ENCODE results near the gene SH3RF3.

SH3RF3 gene

GRCh38 chr2:109200616-109201464 lies 71.8 kb downstream of the SH3RF3 start:
- Histone ChIP-seq H2AK5ac (ENCODE audit: low read length) (no peak overlapping the region), H3K4me2 (ENCODE audit: low read length) (no peak overlapping the region), H4K8ac (ENCODE audit: low read depth, low read length) (no peak overlapping the region), H2BK120ac (ENCODE audit: low read depth, low read length) (no peak overlapping the region), H3K9ac (ENCODE audit: low read length) (no peak overlapping the region), H3K18ac (ENCODE audit: low read length) (no peak overlapping the region), H3K56ac (ENCODE audit: low read length) (no peak overlapping the region), H3K4me3 (ENCODE audit: low read length) (no peak overlapping the region), H3K79me2 (ENCODE audit: control insufficient read depth, insufficient read depth, low read length) (no peaks in the 10 kb centered on the region), H2BK5ac (ENCODE audit: low read length) (no peak overlapping the region), H3K27me3 (ENCODE audit: insufficient read depth, low read length, poor library complexity) (no peaks in the 10 kb centered on the region), H3K4me1 (ENCODE audit: control insufficient read depth, low read depth, low read length) (peaks cover 9% of the 10 kb centered on the region), H2BK15ac (replicated peaks; ENCODE audit: low read depth) (no peak overlapping the region), H3K36me3 (ENCODE audit: control insufficient read depth, insufficient read depth, low read length) (no peaks in the 10 kb centered on the region), H3K79me1 (ENCODE audit: low read length) (no peaks in the 10 kb centered on the region), H3K27ac (ENCODE audit: low read depth, low read length) (no peak overlapping the region), H3K4ac (ENCODE audit: low read depth, low read length) (no peak overlapping the region), H3K23ac (ENCODE audit: low read length) (no peak overlapping the region), H4K5ac (ENCODE audit: low read length) (no peak overlapping the region)
- WGBS (ENCODE audit: extremely low coverage, insufficient coverage, low lambda C conversion rate), result no CpG with 5 or more reads among the region's 14 CpGs
- no peak for DNase-seq

GRCh38 chr2:109201465-109202327 lies 72.7 kb downstream of the SH3RF3 start:
- no peak overlapping the region for H2BK5ac ChIP-seq (ENCODE audit: low read length)
- no peaks in the 10 kb centered on the region for H3K36me3 ChIP-seq (ENCODE audit: control insufficient read depth, insufficient read depth, low read length)
- no peak overlapping the region for H3K4me3 ChIP-seq (ENCODE audit: low read length)
- H4K8ac ChIP-seq (ENCODE audit: low read depth, low read length), result no peak overlapping the region
- no peaks in the 10 kb centered on the region for H3K27me3 ChIP-seq (ENCODE audit: insufficient read depth, low read length, poor library complexity)
- no CpG with 5 or more reads among the region's 21 CpGs for WGBS (ENCODE audit: extremely low coverage, insufficient coverage, low lambda C conversion rate)
- no peak overlapping the region for H3K4ac ChIP-seq (ENCODE audit: low read depth, low read length)
- H3K56ac ChIP-seq (ENCODE audit: low read length), result peak overlapping the region; percentile 17
- no peak overlapping the region for H3K23ac ChIP-seq (ENCODE audit: low read length)
- DNase-seq, result no peak
- no peaks in the 10 kb centered on the region for H3K79me1 ChIP-seq (ENCODE audit: low read length)
- H3K27ac ChIP-seq (ENCODE audit: low read depth, low read length), result no peak overlapping the region
- peaks cover 6% of the 10 kb centered on the region for H3K4me1 ChIP-seq (ENCODE audit: control insufficient read depth, low read depth, low read length)
- no peak overlapping the region for H3K9ac ChIP-seq (ENCODE audit: low read length)
- peak overlapping the region; percentile 71 for H2AK5ac ChIP-seq (ENCODE audit: low read length)
- H2BK15ac ChIP-seq (replicated peaks; ENCODE audit: low read depth), result no peak overlapping the region
- H2BK120ac ChIP-seq (ENCODE audit: low read depth, low read length), result no peak overlapping the region
- H3K4me2 ChIP-seq (ENCODE audit: low read length), result no peak overlapping the region
- no peak overlapping the region for H4K5ac ChIP-seq (ENCODE audit: low read length)
- no peaks in the 10 kb centered on the region for H3K79me2 ChIP-seq (ENCODE audit: control insufficient read depth, insufficient read depth, low read length)
- H3K18ac ChIP-seq (ENCODE audit: low read length), result no peak overlapping the region

DNA sequence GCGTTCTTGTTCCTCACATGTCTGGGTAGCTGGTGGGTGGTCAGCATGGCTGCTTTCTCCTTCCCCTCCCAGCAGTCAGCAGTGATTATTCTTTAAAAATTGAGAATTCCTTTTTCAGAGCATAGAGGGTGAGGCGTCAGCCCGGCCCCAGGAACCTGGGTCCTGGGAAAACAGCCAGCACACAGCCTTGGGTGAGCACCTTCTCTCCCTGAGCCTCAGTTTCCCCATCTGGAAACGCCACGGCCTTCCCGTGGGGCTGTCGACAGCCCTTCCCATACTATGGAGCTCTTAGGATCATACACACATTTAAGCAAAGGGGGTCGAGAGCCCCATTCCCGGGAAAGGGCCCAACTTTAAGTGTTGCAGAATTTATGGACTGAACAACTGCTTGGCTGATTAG lies 73.5 kb downstream of the SH3RF3 start:
- DNase-seq, result no peak
- Histone ChIP-seq H3K4me2 (ENCODE audit: low read length) (no peak overlapping the region), H3K36me3 (ENCODE audit: control insufficient read depth, insufficient read depth, low read length) (no peaks in the 10 kb centered on the region), H2AK5ac (ENCODE audit: low read length) (no peak overlapping the region), H2BK15ac (replicated peaks; ENCODE audit: low read depth) (no peak overlapping the region), H3K23ac (ENCODE audit: low read length) (no peak overlapping the region), H3K27me3 (ENCODE audit: insufficient read depth, low read length, poor library complexity) (no peaks in the 10 kb centered on the region), H3K79me2 (ENCODE audit: control insufficient read depth, insufficient read depth, low read length) (no peaks in the 10 kb centered on the region), H3K56ac (ENCODE audit: low read length) (no peak overlapping the region), H3K4ac (ENCODE audit: low read depth, low read length) (no peak overlapping the region), H4K8ac (ENCODE audit: low read depth, low read length) (no peak overlapping the region), H3K18ac (ENCODE audit: low read length) (no peak overlapping the region), H3K4me3 (ENCODE audit: low read length) (no peak overlapping the region), H2BK120ac (ENCODE audit: low read depth, low read length) (no peak overlapping the region), H3K79me1 (ENCODE audit: low read length) (no peaks in the 10 kb centered on the region), H3K27ac (ENCODE audit: low read depth, low read length) (no peak overlapping the region), H3K4me1 (ENCODE audit: control insufficient read depth, low read depth, low read length) (peaks cover 6% of the 10 kb centered on the region), H3K9ac (ENCODE audit: low read length) (no peak overlapping the region), H2BK5ac (ENCODE audit: low read length) (no peak overlapping the region), H4K5ac (ENCODE audit: low read length) (no peak overlapping the region)
- WGBS (ENCODE audit: extremely low coverage, insufficient coverage, low lambda C conversion rate), result no CpG with 5 or more reads among the region's 9 CpGs

GRCh38 chr2:109203246-109204011 lies 74.4 kb downstream of the SH3RF3 start:
- H3K4me1 ChIP-seq (ENCODE audit: control insufficient read depth, low read depth, low read length), result peaks cover 6% of the 10 kb centered on the region
- H2AK5ac ChIP-seq (ENCODE audit: low read length), result no peak overlapping the region
- no peak overlapping the region for H3K27ac ChIP-seq (ENCODE audit: low read depth, low read length)
- H3K56ac ChIP-seq (ENCODE audit: low read length), result no peak overlapping the region
- no peak overlapping the region for H3K9ac ChIP-seq (ENCODE audit: low read length)
- no peak overlapping the region for H3K4ac ChIP-seq (ENCODE audit: low read depth, low read length)
- H3K79me1 ChIP-seq (ENCODE audit: low read length), result no peaks in the 10 kb centered on the region
- H2BK5ac ChIP-seq (ENCODE audit: low read length), result no peak overlapping the region
- no peak overlapping the region for H4K8ac ChIP-seq (ENCODE audit: low read depth, low read length)
- H3K79me2 ChIP-seq (ENCODE audit: control insufficient read depth, insufficient read depth, low read length), result no peaks in the 10 kb centered on the region
- DNase-seq, result no peak
- no peak overlapping the region for H2BK120ac ChIP-seq (ENCODE audit: low read depth, low read length)
- no peak overlapping the region for H3K4me2 ChIP-seq (ENCODE audit: low read length)
- H3K23ac ChIP-seq (ENCODE audit: low read length), result no peak overlapping the region
- no peak overlapping the region for H3K18ac ChIP-seq (ENCODE audit: low read length)
- H2BK15ac ChIP-seq (replicated peaks; ENCODE audit: low read depth), result no peak overlapping the region
- no CpG with 5 or more reads among the region's 22 CpGs for WGBS (ENCODE audit: extremely low coverage, insufficient coverage, low lambda C conversion rate)
- no peaks in the 10 kb centered on the region for H3K36me3 ChIP-seq (ENCODE audit: control insufficient read depth, insufficient read depth, low read length)
- no peak overlapping the region for H4K5ac ChIP-seq (ENCODE audit: low read length)
- H3K27me3 ChIP-seq (ENCODE audit: insufficient read depth, low read length, poor library complexity), result no peaks in the 10 kb centered on the region
- no peak overlapping the region for H3K4me3 ChIP-seq (ENCODE audit: low read length)

- Histone ChIP-seq H4K5ac (ENCODE audit: low read length) (no peak overlapping the region), H2BK5ac (ENCODE audit: low read length) (no peak overlapping the region), H3K27me3 (ENCODE audit: insufficient read depth, low read length, poor library complexity) (no peaks in the 10 kb centered on the region), H3K4me3 (ENCODE audit: low read length) (no peak overlapping the region), H3K23ac (ENCODE audit: low read length) (no peak overlapping the region), H3K4me1 (ENCODE audit: control insufficient read depth, low read depth, low read length) (peaks cover 8% of the 10 kb centered on the region), H3K36me3 (ENCODE audit: control insufficient read depth, insufficient read depth, low read length) (no peaks in the 10 kb centered on the region), H4K8ac (ENCODE audit: low read depth, low read length) (no peak overlapping the region), H3K4ac (ENCODE audit: low read depth, low read length) (no peak overlapping the region), H3K9ac (ENCODE audit: low read length) (no peak overlapping the region), H2BK15ac (replicated peaks; ENCODE audit: low read depth) (no peak overlapping the region), H3K79me2 (ENCODE audit: control insufficient read depth, insufficient read depth, low read length) (no peaks in the 10 kb centered on the region), H3K18ac (ENCODE audit: low read length) (no peak overlapping the region), H3K79me1 (ENCODE audit: low read length) (no peaks in the 10 kb centered on the region), H3K4me2 (ENCODE audit: low read length) (no peak overlapping the region), H3K56ac (ENCODE audit: low read length) (no peak overlapping the region), H2AK5ac (ENCODE audit: low read length) (no peak overlapping the region), H3K27ac (ENCODE audit: low read depth, low read length) (no peak overlapping the region), H2BK120ac (ENCODE audit: low read depth, low read length) (no peak overlapping the region)
- DNase-seq, result no peak
- no CpG with 5 or more reads among the region's 3 CpGs for WGBS (ENCODE audit: extremely low coverage, insufficient coverage, low lambda C conversion rate)
Observed at GRCh38 chr2:109204412-109204811, 75.4 kb downstream of the SH3RF3 start.

All from mesendoderm (in vitro differentiated cells).